ENCODE measurements around the gene SFTPA1. TPM values are rescaled to one million over a fixed set of nuclear protein-coding genes. Genes with fewer than 3 reads are reported as not detected.
"Not testable (repeated sequence)": the region's sequence is repeated elsewhere in the genome, so short reads cannot be mapped to it uniquely, and the experiment has no call there.

The SFTPA1 gene
- polyA plus RNA-seq, 2 of the 4 experiments (the other 2 are of a cell fraction) = not detected

- TF ChIP-seq, protein P1, sequence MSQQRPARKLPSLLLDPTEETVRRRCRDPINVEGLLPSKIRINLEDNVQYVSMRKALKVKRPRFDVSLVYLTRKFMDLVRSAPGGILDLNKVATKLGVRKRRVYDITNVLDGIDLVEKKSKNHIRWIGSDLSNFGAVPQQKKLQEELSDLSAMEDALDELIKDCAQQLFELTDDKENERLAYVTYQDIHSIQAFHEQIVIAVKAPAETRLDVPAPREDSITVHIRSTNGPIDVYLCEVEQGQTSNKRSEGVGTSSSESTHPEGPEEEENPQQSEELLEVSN (IDR thresholded peaks at IDR 0.05; ENCODE audit: borderline replicate concordance, low read depth) = no peak
- TF ChIP-seq ZNF302 (CRISPR knock-in tag; IDR thresholded peaks at IDR 0.05) (no peak), ZFP36 (IDR thresholded peaks at IDR 0.05; ENCODE audit: borderline replicate concordance, partially characterized antibody) (no peak), MAFK (IDR thresholded peaks at IDR 0.05; ENCODE audit: partially characterized antibody) (no peak), MYC (IDR thresholded peaks at IDR 0.05; ENCODE audit: borderline replicate concordance, low read length) (no peak)
Measured at GRCh38 chr10:79627075-79627474, 16.3 kb downstream of the SFTPA1 start (continued).

DNA sequence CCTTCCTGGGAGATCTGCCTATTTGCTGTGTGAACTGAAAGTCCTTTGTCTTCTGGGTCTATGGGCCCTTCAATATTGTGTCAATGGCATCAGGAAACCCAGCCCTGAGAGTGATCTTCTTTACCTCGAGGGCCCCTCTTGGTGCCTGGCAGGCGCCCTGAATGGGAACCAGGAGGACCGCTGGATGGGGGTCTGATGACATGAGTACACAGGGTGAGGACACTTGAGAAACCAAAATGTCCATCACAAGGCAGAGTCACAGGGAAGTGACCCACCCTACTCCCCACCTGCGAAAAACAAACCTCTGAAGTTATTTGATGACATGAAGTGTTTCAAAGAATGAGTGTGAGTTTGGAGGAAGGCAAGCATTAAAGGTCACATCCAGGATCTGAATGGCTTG lies 17.3 kb downstream of the SFTPA1 start:
- DNase-seq (ENCODE audit: low read depth in 1 of 2, low spot score in 1 of 2) (no peak), ATAC-seq (no peak), FAIRE-seq (no peak)
- ChIA-PET CTCF (no interaction called here), POLR2A (no interaction called here)
- WGBS (ENCODE audit: missing lambda C conversion rate) = 65% methylated on average over 4 of the region's 4 CpGs
- Histone ChIP-seq H3K4me2 (no peak overlapping the region), H3K4me3 (no peak overlapping the region), H3K9me3 (peaks cover 9% of the 10 kb centered on the region; the same call in 1 of the 3 replicates), H3K27ac (no peak overlapping the region), H3K4me1 (0 out of 3 replicates have a peak, but pooled peaks cover 2% of the 10 kb centered on the region)
- TF ChIP-seq CHD2 (IDR thresholded peaks at IDR 0.05; ENCODE audit: low read length, partially characterized antibody) (no peak), MAX (IDR thresholded peaks at IDR 0.05) (no peak), SREBF2 (IDR thresholded peaks at IDR 0.05) (no peak), HES2 (IDR thresholded peaks at IDR 0.05) (no peak), HOXB5 (CRISPR knock-in tag; IDR thresholded peaks at IDR 0.05) (no peak), PBX3 (IDR thresholded peaks at IDR 0.05) (no peak), MYC (IDR thresholded peaks at IDR 0.05; ENCODE audit: borderline replicate concordance, low read length) (no peak)

DNA sequence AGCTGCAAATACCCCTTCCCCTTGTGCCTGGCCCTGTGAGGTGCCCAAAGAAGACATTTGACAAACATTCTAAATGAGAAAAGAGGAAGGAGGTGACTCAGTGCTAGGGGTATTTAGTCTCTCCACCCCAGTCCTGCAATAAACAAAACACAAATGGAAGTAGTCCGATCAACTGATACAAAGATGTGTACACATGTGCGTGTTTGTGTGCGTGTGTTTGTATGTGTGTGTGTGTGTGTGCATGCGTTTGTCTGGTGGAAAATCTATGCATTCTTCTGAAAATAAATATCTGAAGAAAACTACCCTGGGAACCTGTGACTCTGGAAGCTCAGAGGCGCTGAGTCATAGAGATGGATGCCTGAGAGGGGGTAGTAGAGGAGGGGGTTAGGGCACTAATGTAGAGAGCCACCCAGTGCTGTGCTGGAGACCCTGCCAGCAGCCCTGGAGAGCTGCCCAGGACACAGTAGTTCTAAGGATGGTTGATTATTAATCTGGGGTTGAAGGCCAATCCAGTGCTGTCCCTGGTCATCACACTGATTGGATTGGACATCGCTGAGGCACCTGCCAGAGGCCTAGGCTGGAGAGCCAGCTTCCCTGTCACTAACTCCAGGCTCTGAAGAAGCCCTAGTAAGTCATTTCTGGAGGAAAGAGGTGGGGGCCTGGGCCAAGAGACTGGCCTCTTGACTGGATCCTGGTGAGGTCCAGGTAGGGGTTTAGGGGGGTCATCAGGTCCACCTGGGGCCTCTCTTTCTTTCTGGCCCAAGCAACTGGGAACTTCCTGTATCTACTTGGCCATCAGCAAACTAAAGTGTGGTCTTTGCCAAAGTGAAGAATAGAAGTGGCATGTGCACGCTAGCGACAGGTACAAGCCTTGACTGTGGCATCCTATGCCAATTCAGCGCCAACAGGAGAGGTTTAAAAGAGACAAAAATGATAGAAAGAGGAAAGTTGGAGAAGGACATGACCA lies 18.5 kb downstream of the SFTPA1 start:
- TF ChIP-seq BHLHE40 (IDR thresholded peaks at IDR 0.05; ENCODE audit: low read depth, low read length) = no peak
- Histone ChIP-seq H3K4me3 (no peak overlapping the region), H3K4me2 (no peak overlapping the region), H3K27ac (no peak overlapping the region), H3K9me3 (peaks cover 9% of the 10 kb centered on the region; the same call in 1 of the 3 replicates), H3K4me1 (0 out of 3 replicates have a peak, but pooled peaks cover 2% of the 10 kb centered on the region)
- ChIA-PET POLR2A (no interaction called here), CTCF (no interaction called here)
- no peak for DNase-seq (ENCODE audit: low read depth in 1 of 2, low spot score in 1 of 2)
- WGBS (ENCODE audit: missing lambda C conversion rate) = 69% methylated on average over 9 of the region's 9 CpGs
- no peak; a peak in 1 of 6 replicates for ATAC-seq
- FAIRE-seq = no peak

DNA sequence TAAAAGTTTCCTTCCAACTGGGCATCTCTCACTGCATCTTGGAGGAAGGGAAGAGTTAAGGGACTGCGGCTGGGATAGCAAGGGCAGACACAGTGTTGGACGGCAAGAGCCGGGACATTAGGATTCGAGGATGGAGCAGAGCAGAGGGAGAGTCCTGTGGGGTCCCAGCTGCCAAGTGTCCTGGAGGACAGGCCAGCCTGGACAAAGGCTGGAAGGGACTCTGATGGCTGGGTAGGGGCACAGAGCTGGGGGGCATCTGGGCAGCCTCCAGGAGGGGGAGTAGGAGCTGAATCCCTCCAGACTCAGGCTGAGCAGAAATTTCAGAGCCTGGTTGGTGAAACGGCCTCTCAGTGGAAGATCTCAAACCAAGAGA lies 19.2 kb downstream of the SFTPA1 start:
- no peak overlapping the region for H3K4me3 ChIP-seq
- DNase-seq (ENCODE audit: low read depth in 1 of 2, low spot score in 1 of 2) (no peak), ATAC-seq (0 out of 6 replicates have a peak, but pooled peaks of 1 of the 2 experiments have one; percentile 34), FAIRE-seq (no peak)
- CTCF ChIA-PET = no interaction called here
- 0 out of 3 replicates have a peak, but pooled peaks cover 2% of the 10 kb centered on the region for H3K4me1 ChIP-seq
- WGBS (ENCODE audit: missing lambda C conversion rate) = 68% methylated on average over 5 of the region's 5 CpGs
- H3K4me2 ChIP-seq = no peak overlapping the region
- POLR2A ChIA-PET = no interaction called here
- H3K9me3 ChIP-seq = peaks cover 9% of the 10 kb centered on the region; the same call in 1 of the 3 replicates
- TF ChIP-seq, protein P2, sequence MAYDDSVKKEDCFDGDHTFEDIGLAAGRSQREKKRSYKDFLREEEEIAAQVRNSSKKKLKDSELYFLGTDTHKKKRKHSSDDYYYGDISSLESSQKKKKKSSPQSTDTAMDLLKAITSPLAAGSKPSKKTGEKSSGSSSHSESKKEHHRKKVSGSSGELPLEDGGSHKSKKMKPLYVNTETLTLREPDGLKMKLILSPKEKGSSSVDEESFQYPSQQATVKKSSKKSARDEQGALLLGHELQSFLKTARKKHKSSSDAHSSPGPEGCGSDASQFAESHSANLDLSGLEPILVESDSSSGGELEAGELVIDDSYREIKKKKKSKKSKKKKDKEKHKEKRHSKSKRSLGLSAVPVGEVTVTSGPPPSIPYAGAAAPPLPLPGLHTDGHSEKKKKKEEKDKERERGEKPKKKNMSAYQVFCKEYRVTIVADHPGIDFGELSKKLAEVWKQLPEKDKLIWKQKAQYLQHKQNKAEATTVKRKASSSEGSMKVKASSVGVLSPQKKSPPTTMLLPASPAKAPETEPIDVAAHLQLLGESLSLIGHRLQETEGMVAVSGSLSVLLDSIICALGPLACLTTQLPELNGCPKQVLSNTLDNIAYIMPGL (CRISPR knock-in tag; IDR thresholded peaks at IDR 0.05; ENCODE audit: borderline replicate concordance) = no peak
- no peak for TF ChIP-seq ZC3H11A (IDR thresholded peaks at IDR 0.05)
- no peak for TF ChIP-seq RARB (CRISPR knock-in tag; IDR thresholded peaks at IDR 0.05)
- TF ChIP-seq, protein P3, sequence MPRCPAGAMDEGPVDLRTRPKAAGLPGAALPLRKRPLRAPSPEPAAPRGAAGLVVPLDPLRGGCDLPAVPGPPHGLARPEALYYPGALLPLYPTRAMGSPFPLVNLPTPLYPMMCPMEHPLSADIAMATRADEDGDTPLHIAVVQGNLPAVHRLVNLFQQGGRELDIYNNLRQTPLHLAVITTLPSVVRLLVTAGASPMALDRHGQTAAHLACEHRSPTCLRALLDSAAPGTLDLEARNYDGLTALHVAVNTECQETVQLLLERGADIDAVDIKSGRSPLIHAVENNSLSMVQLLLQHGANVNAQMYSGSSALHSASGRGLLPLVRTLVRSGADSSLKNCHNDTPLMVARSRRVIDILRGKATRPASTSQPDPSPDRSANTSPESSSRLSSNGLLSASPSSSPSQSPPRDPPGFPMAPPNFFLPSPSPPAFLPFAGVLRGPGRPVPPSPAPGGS (IDR thresholded peaks at IDR 0.05) = no peak
- no peak for TF ChIP-seq FOSB (CRISPR knock-in tag; IDR thresholded peaks at IDR 0.05)
- no peak for TF ChIP-seq MYC (IDR thresholded peaks at IDR 0.05; ENCODE audit: borderline replicate concordance, low read length)
- no peak for TF ChIP-seq HOXB5 (CRISPR knock-in tag; IDR thresholded peaks at IDR 0.05)
- no peak for TF ChIP-seq JUNB (IDR thresholded peaks at IDR 0.05)
- TF ChIP-seq, protein P1 (IDR thresholded peaks at IDR 0.05; ENCODE audit: borderline replicate concordance, low read depth) = no peak
- H3K27ac ChIP-seq = no peak overlapping the region

DNA sequence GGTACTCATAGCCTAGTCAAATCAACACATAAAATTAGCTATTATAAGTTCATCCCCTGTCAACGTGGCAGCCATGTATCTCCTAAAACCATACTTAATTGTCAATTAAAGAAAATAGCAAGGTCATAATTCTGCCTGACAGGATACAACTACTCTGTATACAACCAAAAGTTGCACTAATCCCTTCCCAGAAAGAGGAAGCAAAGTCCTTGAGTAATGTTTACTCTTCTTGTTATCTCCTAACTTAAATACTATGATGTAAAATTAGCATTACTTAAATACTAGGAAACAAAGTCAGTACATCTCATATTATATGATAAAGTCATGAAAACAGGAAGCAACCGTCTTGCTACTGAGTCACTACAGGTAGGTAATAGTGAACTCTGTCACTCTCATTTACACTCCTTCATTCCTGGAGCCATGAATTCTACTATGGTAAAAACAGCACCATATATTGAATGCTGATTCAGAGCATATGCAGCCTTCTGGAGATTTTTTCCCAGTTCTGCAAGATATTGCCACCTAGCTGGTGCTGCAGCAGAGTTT lies 26.0 kb downstream of the SFTPA1 start:
- ATAC-seq; CTCF ChIA-PET; DNase-seq (ENCODE audit: low read depth in 1 of 2, low spot score in 1 of 2); H3K4me3 ChIP-seq; H3K4me2 ChIP-seq; H3K4me1 ChIP-seq; H3K27ac ChIP-seq; H3K9me3 ChIP-seq; FAIRE-seq; POLR2A ChIA-PET: not testable (repeated sequence)
- WGBS (ENCODE audit: missing lambda C conversion rate) = 31% methylated on average over 2 of the region's 2 CpGs

All from A549 (cell line).